ENCODE measurements around the gene MBD6. TPM values are rescaled to one million over a fixed set of nuclear protein-coding genes. Genes with fewer than 3 reads are reported as not detected.

Gene MBD6
- total and polyA plus RNA-seq, 2 of the 13 experiments (the other 11 are each of a cell fraction or from before 2014, with no cell fraction given): 4.1 to 5.9 TPM

DNA sequence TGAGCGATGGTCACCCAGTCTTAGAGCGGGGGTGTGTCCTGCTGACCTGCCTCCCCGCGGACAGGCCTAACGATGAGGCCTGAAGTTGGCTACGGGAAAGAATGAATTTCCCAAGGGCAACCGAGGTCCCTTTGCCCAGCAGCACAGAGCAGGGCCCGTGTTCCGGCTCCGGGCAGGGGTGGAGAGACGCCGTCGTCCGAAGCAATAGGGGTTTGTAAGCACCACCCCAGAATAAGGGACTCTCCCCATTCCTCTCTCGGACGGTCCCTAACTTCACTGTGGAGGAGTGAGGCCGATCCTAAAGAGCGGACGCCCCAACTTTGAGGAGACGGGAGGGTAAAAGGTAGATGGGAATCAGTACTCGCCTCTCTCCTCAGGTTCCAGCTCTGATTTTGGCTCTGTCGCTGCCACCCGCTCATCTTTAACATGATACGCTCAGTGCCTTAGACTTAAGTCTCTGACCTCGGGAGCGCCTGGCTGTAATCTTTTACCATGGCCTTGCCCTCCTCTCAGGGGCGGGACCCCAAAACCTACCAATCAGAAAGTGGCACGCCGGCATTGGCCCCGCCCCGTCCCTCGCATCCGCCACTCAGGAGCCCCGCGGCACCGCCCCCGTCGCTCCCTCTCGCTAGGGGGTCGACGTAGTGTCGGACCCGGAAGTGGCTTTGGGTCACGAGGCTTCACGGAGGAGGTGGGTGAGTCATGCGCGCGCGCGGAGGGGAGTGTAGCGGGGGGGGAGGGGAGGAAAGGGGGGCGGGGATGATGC, 2.4 kb upstream of the MBD6 start, which contains the start of gene DDIT3 (continued):
- TF ChIP-seq, protein P1, sequence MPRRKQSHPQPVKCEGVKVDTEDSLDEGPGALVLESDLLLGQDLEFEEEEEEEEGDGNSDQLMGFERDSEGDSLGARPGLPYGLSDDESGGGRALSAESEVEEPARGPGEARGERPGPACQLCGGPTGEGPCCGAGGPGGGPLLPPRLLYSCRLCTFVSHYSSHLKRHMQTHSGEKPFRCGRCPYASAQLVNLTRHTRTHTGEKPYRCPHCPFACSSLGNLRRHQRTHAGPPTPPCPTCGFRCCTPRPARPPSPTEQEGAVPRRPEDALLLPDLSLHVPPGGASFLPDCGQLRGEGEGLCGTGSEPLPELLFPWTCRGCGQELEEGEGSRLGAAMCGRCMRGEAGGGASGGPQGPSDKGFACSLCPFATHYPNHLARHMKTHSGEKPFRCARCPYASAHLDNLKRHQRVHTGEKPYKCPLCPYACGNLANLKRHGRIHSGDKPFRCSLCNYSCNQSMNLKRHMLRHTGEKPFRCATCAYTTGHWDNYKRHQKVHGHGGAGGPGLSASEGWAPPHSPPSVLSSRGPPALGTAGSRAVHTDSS (CRISPR knock-in tag; conservative IDR thresholded peaks at IDR 0.05): no peak
- no peak for TF ChIP-seq ZNF749 (CRISPR knock-in tag; IDR thresholded peaks at IDR 0.05; ENCODE audit: borderline replicate concordance)
- TF ChIP-seq HNF4G (IDR thresholded peaks at IDR 0.05; ENCODE audit: borderline replicate concordance, low read depth, low read length): no peak
- no peak for TF ChIP-seq HNF4G (CRISPR knock-in tag; IDR thresholded peaks at IDR 0.05; ENCODE audit: borderline replicate concordance, low read depth)
- TF ChIP-seq CREB1 (IDR thresholded peaks at IDR 0.05): peak; percentile 85
- peak; percentile 92 for TF ChIP-seq CREB1 (CRISPR knock-in tag; IDR thresholded peaks at IDR 0.05)
- TF ChIP-seq TP53 (CRISPR knock-in tag; conservative IDR thresholded peaks at IDR 0.05): no peak
- peak; percentile 89 for TF ChIP-seq ZNF230 (CRISPR knock-in tag; IDR thresholded peaks at IDR 0.05)
- TF ChIP-seq PITX1 (CRISPR knock-in tag; IDR thresholded peaks at IDR 0.05): peak; percentile 84
- no peak for TF ChIP-seq SP140L (CRISPR knock-in tag; IDR thresholded peaks at IDR 0.05; ENCODE audit: borderline replicate concordance)
- peak; percentile 21; the same call in 1 of the 2 replicates for TF ChIP-seq ZNF543 (CRISPR knock-in tag; IDR thresholded peaks at IDR 0.05)
- TF ChIP-seq NFATC3 (CRISPR knock-in tag; IDR thresholded peaks at IDR 0.05): 0 out of 2 replicates have a peak, but pooled peaks have one; percentile 33
- TF ChIP-seq, protein P2, sequence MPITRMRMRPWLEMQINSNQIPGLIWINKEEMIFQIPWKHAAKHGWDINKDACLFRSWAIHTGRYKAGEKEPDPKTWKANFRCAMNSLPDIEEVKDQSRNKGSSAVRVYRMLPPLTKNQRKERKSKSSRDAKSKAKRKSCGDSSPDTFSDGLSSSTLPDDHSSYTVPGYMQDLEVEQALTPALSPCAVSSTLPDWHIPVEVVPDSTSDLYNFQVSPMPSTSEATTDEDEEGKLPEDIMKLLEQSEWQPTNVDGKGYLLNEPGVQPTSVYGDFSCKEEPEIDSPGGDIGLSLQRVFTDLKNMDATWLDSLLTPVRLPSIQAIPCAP (CRISPR knock-in tag; IDR thresholded peaks at IDR 0.05; ENCODE audit: low read depth): 0 out of 2 replicates have a peak, but pooled peaks have one; percentile 71
- TF ChIP-seq AHR (CRISPR knock-in tag; IDR thresholded peaks at IDR 0.05): no peak; the same call in 1 of the 2 replicates
- TF ChIP-seq SAP130 (CRISPR knock-in tag; IDR thresholded peaks at IDR 0.05; ENCODE audit: low read depth): peak; percentile 74
- no peak for TF ChIP-seq BRD4 (CRISPR knock-in tag; IDR thresholded peaks at IDR 0.05)
- TF ChIP-seq ELK4 (CRISPR knock-in tag; IDR thresholded peaks at IDR 0.05; ENCODE audit: borderline replicate concordance): no peak
- no peak for TF ChIP-seq DNMT1 (CRISPR knock-in tag; IDR thresholded peaks at IDR 0.05)
- peak; percentile 94 for TF ChIP-seq ZBTB2 (CRISPR knock-in tag; IDR thresholded peaks at IDR 0.05; ENCODE audit: low read depth)
- TF ChIP-seq, protein P3, sequence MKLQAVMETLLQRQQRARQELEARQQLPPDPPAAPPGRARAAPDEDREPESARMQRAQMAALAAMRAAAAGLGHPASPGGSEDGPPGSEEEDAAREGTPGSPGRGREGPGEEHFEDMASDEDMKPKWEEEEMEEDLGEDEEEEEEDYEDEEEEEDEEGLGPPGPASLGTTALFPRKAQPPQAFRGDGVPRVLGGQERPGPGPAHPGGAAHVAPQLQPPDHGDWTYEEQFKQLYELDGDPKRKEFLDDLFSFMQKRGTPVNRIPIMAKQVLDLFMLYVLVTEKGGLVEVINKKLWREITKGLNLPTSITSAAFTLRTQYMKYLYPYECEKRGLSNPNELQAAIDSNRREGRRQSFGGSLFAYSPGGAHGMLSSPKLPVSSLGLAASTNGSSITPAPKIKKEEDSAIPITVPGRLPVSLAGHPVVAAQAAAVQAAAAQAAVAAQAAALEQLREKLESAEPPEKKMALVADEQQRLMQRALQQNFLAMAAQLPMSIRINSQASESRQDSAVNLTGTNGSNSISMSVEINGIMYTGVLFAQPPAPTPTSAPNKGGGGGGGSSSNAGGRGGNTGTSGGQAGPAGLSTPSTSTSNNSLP (IDR thresholded peaks at IDR 0.05; ENCODE audit: low read depth, low read length): no peak
- TF ChIP-seq SPEN (CRISPR knock-in tag; IDR thresholded peaks at IDR 0.05; ENCODE audit: low read depth): peak; percentile 53; the same call in 1 of the 2 replicates
- TF ChIP-seq, protein P4, sequence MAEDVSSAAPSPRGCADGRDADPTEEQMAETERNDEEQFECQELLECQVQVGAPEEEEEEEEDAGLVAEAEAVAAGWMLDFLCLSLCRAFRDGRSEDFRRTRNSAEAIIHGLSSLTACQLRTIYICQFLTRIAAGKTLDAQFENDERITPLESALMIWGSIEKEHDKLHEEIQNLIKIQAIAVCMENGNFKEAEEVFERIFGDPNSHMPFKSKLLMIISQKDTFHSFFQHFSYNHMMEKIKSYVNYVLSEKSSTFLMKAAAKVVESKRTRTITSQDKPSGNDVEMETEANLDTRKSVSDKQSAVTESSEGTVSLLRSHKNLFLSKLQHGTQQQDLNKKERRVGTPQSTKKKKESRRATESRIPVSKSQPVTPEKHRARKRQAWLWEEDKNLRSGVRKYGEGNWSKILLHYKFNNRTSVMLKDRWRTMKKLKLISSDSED (CRISPR knock-in tag; IDR thresholded peaks at IDR 0.05): no peak

Data from HepG2 (cell line).